A549 treated with AZD9567 at 1 μM for 4 hours (cell line): ENCODE measurements around the gene PSEN1. TPM values are rescaled to one million over a fixed set of nuclear protein-coding genes. Genes with fewer than 3 reads are reported as not detected.

Source experiments
- total RNA-seq: library from RNA; stranded (reverse); fragments of 200-300 nt; extraction: Qiagen RNA extraction; gene quantifications from 5 replicates; pipeline ENCODE4 v1.2.3, GENCODE V29; 2022; ENCODE audit not compliant: insufficient read depth

The PSEN1 gene
- 57.4 to 99.9 TPM (median 63.8 TPM) in 5 replicates for total RNA-seq

DNA sequence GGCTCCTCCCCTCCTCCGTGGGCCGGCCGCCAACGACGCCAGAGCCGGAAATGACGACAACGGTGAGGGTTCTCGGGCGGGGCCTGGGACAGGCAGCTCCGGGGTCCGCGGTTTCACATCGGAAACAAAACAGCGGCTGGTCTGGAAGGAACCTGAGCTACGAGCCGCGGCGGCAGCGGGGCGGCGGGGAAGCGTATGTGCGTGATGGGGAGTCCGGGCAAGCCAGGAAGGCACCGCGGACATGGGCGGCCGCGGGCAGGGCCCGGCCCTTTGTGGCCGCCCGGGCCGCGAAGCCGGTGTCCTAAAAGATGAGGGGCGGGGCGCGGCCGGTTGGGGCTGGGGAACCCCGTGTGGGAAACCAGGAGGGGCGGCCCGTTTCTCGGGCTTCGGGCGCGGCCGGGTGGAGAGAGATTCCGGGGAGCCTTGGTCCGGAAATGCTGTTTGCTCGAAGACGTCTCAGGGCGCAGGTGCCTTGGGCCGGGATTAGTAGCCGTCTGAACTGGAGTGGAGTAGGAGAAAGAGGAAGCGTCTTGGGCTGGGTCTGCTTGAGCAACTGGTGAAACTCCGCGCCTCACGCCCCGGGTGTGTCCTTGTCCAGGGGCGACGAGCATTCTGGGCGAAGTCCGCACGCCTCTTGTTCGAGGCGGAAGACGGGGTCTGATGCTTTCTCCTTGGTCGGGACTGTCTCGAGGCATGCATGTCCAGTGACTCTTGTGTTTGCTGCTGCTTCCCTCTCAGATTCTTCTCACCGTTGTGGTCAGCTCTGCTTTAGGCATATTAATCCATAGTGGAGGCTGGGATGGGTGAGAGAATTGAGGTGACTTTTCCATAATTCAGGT lies at the start of gene PSEN1:
TSS of gene PSEN1 (plus strand) at position 121 of the 839 bp plus-strand sequence. CDS start 11,513 bp downstream, outside the sequence.

DNA sequence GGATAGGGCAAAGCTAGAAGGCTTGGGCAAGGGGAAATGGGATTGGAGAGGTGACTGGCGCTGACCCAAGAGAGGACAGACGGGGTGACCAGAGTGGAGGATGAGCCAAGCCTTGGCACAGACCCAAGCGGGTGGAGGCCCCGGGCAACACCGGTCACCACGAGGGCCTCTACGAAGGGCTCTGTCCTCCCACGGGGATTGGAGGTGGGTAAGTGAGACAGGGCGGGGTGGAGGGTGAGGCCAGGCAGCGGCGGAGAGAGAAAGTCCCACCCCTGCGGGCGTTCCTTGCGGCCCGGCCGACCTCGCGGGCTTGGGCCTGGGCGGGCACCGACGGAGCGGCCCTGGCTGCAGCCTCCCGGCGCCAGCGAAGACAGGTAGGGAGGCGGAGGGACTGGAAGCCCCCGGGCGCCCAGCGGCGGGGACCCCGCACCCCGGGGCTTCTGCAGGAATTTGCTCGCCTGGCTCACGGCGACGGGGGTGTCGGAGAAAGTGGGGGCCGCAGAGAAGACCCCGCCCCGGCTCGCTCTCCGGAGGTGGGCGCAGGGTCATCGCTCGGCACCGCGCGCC lies 101.0 kb downstream of the PSEN1 start, which contains the start of gene PAPLN:
TSS of gene PAPLN (plus strand) at position 288 of the 567 bp plus-strand sequence. CDS start 2,273 bp downstream, outside the sequence.

Other genes with a start within 250 kb of the PSEN1 start
- 0.06 to 0.22 TPM (median 0.11 TPM) in 4 of 5 replicates, not detected in the other for gene DPF3, start 242.4 kb upstream of the PSEN1 start, total RNA-seq
- gene DCAF4, start 210.0 kb upstream of the PSEN1 start, total RNA-seq: 22.4 to 33.5 TPM (median 29.0 TPM) in 5 replicates
- 8.6 to 11.0 TPM (median 10.5 TPM) in 5 replicates for gene ZFYVE1, start 109.4 kb upstream of the PSEN1 start, total RNA-seq
- gene RBM25, start 78.0 kb upstream of the PSEN1 start, total RNA-seq: 48.3 to 58.7 TPM (median 54.9 TPM) in 5 replicates
- 5.5 to 6.5 TPM (median 5.8 TPM) in 5 replicates for gene PAPLN, start 101.0 kb downstream of the PSEN1 start, total RNA-seq